Liver (tissue), 9 donors: ENCODE measurements around the gene DEAF1. TPM values are rescaled to one million over a fixed set of nuclear protein-coding genes. Genes with fewer than 3 reads are reported as not detected.

ENCODE experiments used
- DNase-seq: peaks from one replicate; pipeline ENCODE4 v3.0.0-alpha.2; 2017; ENCODE audit warnings: low spot score
- H3K27ac ChIP-seq, 2 donors: one replicate each; pipeline ENCODE4 v1.7.0; 2013; ENCODE audit warnings: inconsistent platforms in 2 of 2, low read length in 2 of 2, control low read depth in 1 of 2, low read depth in 1 of 2, mild to moderate bottlenecking in 1 of 2
- H3K27me3 ChIP-seq, 4 donors: one replicate each; pipeline versions ENCODE4 v1.6.1 to v1.7.0; 2013; ENCODE audit warnings: low read length in 3 of 4, inconsistent platforms in 1 of 4, mild to moderate bottlenecking in 1 of 4, moderate library complexity in 1 of 4; ENCODE audit not compliant: control insufficient read depth in 4 of 4, insufficient read depth in 4 of 4
- H3K36me3 ChIP-seq, 4 donors: one replicate each; pipeline versions ENCODE4 v1.6.1 to v1.7.0; 2013; ENCODE audit warnings: low read length in 3 of 4, mild to moderate bottlenecking in 3 of 4, low read depth in 1 of 4, moderate library complexity in 1 of 4; ENCODE audit not compliant: control insufficient read depth in 4 of 4, insufficient read depth in 3 of 4
- H3K4me1 ChIP-seq, 4 donors: one replicate each; pipeline versions ENCODE4 v1.6.1 to v1.7.0; 2013; ENCODE audit warnings: low read length in 3 of 4, mild to moderate bottlenecking in 3 of 4, moderate library complexity in 1 of 4; ENCODE audit not compliant: control insufficient read depth in 4 of 4, insufficient read depth in 4 of 4
- H3K4me3 ChIP-seq, 3 donors: one replicate each; pipeline versions ENCODE4 v1.6.1 to v1.7.0; 2013; ENCODE audit warnings: low read length in 3 of 3, control low read depth in 1 of 3, low read depth in 1 of 3, mild to moderate bottlenecking in 1 of 3
- H3K9ac ChIP-seq, 2 donors: one replicate each; pipeline ENCODE4 v1.7.0; 2013; ENCODE audit warnings: low read length in 2 of 2, mild to moderate bottlenecking in 2 of 2, moderate library complexity in 2 of 2, control low read depth in 1 of 2, low read depth in 1 of 2
- H3K9me3 ChIP-seq, 4 donors: one replicate each; pipeline versions ENCODE4 v1.6.1 to v1.7.0; 2013; ENCODE audit warnings: low read length in 3 of 4; ENCODE audit not compliant: control insufficient read depth in 4 of 4
- ATF3 ChIP-seq: IDR thresholded peaks from 2 replicates; pipeline ENCODE4 v1.6.1; 2016; ENCODE audit warnings: antibody characterized with exemption
- CTCF ChIP-seq: fragments of 150-350 bp; IDR thresholded peaks from 2 replicates; pipeline ENCODE4 v1.5.1; 2017; ENCODE audit warnings: improper control_type of control experiment, low read depth, low read length; ENCODE audit not compliant: missing input control
- EGR1 ChIP-seq, 2 donors: IDR thresholded peaks; 2 replicates each; pipeline ENCODE4 v1.6.1; 2016 to 2018; ENCODE audit warnings: antibody characterized with exemption in 2 of 2, low read depth in 2 of 2
- FOXA1 ChIP-seq: IDR thresholded peaks from 2 replicates; pipeline ENCODE4 v1.6.1; 2016; ENCODE audit warnings: antibody characterized with exemption
- FOXA2 ChIP-seq: IDR thresholded peaks from 2 replicates; pipeline ENCODE4 v1.6.1; 2016; ENCODE audit warnings: antibody characterized with exemption
- GABPA ChIP-seq, 2 donors: IDR thresholded peaks in 1 of 2; conservative IDR thresholded peaks in 1 of 2; 2 replicates each; pipeline ENCODE4 v1.6.1; 2016; ENCODE audit warnings: antibody characterized with exemption in 2 of 2, mild to moderate bottlenecking in 1 of 2, moderate library complexity in 1 of 2
- HNF4A ChIP-seq, 2 donors: conservative IDR thresholded peaks; 2 replicates each; pipeline ENCODE4 v1.6.1; 2016; ENCODE audit warnings: antibody characterized with exemption in 2 of 2, mild to moderate bottlenecking in 2 of 2
- HNF4G ChIP-seq: IDR thresholded peaks from 2 replicates; pipeline ENCODE4 v1.6.1; 2016; ENCODE audit warnings: antibody characterized with exemption
- JUND ChIP-seq, 2 donors: IDR thresholded peaks; 2 replicates each; pipeline ENCODE4 v1.6.1; 2016; ENCODE audit warnings: antibody characterized with exemption in 2 of 2
- MAX ChIP-seq: IDR thresholded peaks from 2 replicates; pipeline ENCODE4 v1.6.1; 2016; ENCODE audit warnings: antibody characterized with exemption
- NR2F2 ChIP-seq: IDR thresholded peaks from 2 replicates; pipeline ENCODE4 v1.6.1; 2016; ENCODE audit warnings: antibody characterized with exemption
- RAD21 ChIP-seq, 2 donors: IDR thresholded peaks; 2 replicates each; pipeline ENCODE4 v1.6.1; 2016; ENCODE audit warnings: antibody characterized with exemption in 2 of 2, mild to moderate bottlenecking in 2 of 2
- REST ChIP-seq: IDR thresholded peaks from 2 replicates; pipeline ENCODE4 v1.6.1; 2016; ENCODE audit warnings: antibody characterized with exemption, mild to moderate bottlenecking
- RXRA ChIP-seq, 2 donors: IDR thresholded peaks; 2 replicates each; pipeline ENCODE4 v1.6.1; 2017 to 2018; ENCODE audit warnings: antibody characterized with exemption in 2 of 2, mild to moderate bottlenecking in 1 of 2
- SP1 ChIP-seq: IDR thresholded peaks from 2 replicates; pipeline ENCODE4 v1.6.1; 2018; ENCODE audit warnings: antibody characterized with exemption, mild to moderate bottlenecking
- TAF1 ChIP-seq: conservative IDR thresholded peaks from 2 replicates; pipeline ENCODE4 v1.6.1; 2016; ENCODE audit warnings: antibody characterized with exemption, mild to moderate bottlenecking
- YY1 ChIP-seq: IDR thresholded peaks from 2 replicates; pipeline ENCODE4 v1.6.1; 2016; ENCODE audit warnings: antibody characterized with exemption, mild to moderate bottlenecking
- ZBTB33 ChIP-seq: IDR thresholded peaks from 2 replicates; pipeline ENCODE4 v1.6.1; 2016; ENCODE audit warnings: antibody characterized with exemption
- WGBS: extraction: QIAGEN DNeasy Blood & Tissue Kit; methylation state at CpG from one replicate; pipeline ENCODE4 v1.1.7; 2013; 5-methylcytosine and 5-hydroxymethylcytosine counted together
- polyA plus RNA-seq, 2 donors: library from polyadenylated mRNA; stranded (reverse) in 1 of 2; unstranded in 1 of 2; fragments of 200-250 nt in 1 of 2; fragments of >200 nt in 1 of 2; fragmentation: Nextera tagmentation in 1 of 2; extraction: Ambion mirVana in 1 of 2; gene quantifications; one replicate each; pipeline versions ENCODE4 v1.2.1 to v1.2.3, GENCODE V29; 2013 to 2015
- total RNA-seq, 2 donors: library from RNA; depleted of rRNA; stranded (reverse); fragments of >200 nt; gene quantifications; one replicate each; pipeline ENCODE4 v1.2.3, GENCODE V29; 2014
- donor health status: healthy.
- donor health status: healthy.
- donor health status: healthy.
- donor health status: healthy.
- donor health status: healthy.

DEAF1 gene
- total and polyA plus RNA-seq, 4 donors = 7.0 to 11.4 (median 10.1) TPM

- no peak for DNase-seq
- WGBS = 80% methylated on average over 22 of the region's 22 CpGs
- H3K9ac ChIP-seq = no peak overlapping the region
- H3K36me3 ChIP-seq = peaks cover 0 to 2% (median under 1%) of the 10 kb centered on the region in 4 donors
- no peaks in the 10 kb centered on the region for H3K9me3 ChIP-seq
- H3K4me3 ChIP-seq = no peak overlapping the region
- no peak overlapping the region for H3K27ac ChIP-seq
- H3K4me1 ChIP-seq = peaks cover 4 to 21% (median 9%) of the 10 kb centered on the region in 4 donors
- no peak for TF ChIP-seq YY1
- no peaks in the 10 kb centered on the region for H3K27me3 ChIP-seq
These were observed 69.3 kb downstream of the DEAF1 start for GRCh38 chr11:625636-626268.

GRCh38 chr11:624705-625635 is 70.1 kb downstream of the DEAF1 start, which contains the start of gene CDHR5:
Gene CDHR5 (minus strand): TSS chr11:624955. CDS start chr11:624902, 53 bp downstream.
- 33% methylated on average over 33 of the region's 33 CpGs for WGBS
- Histone ChIP-seq H3K4me3 (peak within 1 kb of the TSS in 2 of 3 donors; percentile 54 to 59), H3K36me3 (peaks cover 0 to 2% (median under 1%) of the 10 kb centered on the region in 4 donors), H3K27ac (peak within 1 kb of the TSS; percentile 35 to 54), H3K9ac (no peak within 1 kb of the TSS), H3K9me3 (no peaks in the 10 kb centered on the region), H3K4me1 (peaks cover 4 to 21% (median 9%) of the 10 kb centered on the region in 4 donors), H3K27me3 (no peaks in the 10 kb centered on the region)
- TF ChIP-seq HNF4A (conservative IDR thresholded peaks at IDR 0.05) (peak; percentile 55 to 71), HNF4G (no peak), ZBTB33 (no peak), RXRA (IDR thresholded peaks at IDR 0.05) (peak; percentile 11 to 21), FOXA2 (no peak), JUND (IDR thresholded peaks at IDR 0.05) (no peak), FOXA1 (no peak), MAX (no peak), REST (no peak), ATF3 (no peak), GABPA (IDR thresholded peaks at IDR 0.05 in 1 of 2, conservative IDR thresholded peaks at IDR 0.05 in 1 of 2) (no peak), YY1 (no peak), CTCF (no peak), NR2F2 (no peak), EGR1 (IDR thresholded peaks at IDR 0.05; ENCODE audit: low read depth in 2 of 2) (no peak), SP1 (peak; percentile 38), TAF1 (no peak), RAD21 (IDR thresholded peaks at IDR 0.05) (peak in 1 of 2 donors; percentile 26)
- DNase-seq = no peak
